ENCODE data around the gene LDHD. TPM values are rescaled to one million over a fixed set of nuclear protein-coding genes. Genes with fewer than 3 reads are reported as not detected.

LDHD gene
- total and polyA plus RNA-seq, 7 experiments from 2014 or later = 0.31 to 2.7 (median 0.46) TPM; not detected in 1

- peaks cover 29 to 64% (median 48%) of the 10 kb centered on the region in 7 donors for H3K4me1 Mint-ChIP-seq
- Histone ChIP-seq H3K4me1 (ENCODE audit: control insufficient read depth in 2 of 2, insufficient read depth in 2 of 2, low read length in 2 of 2) (peaks cover 16 to 36% of the 10 kb centered on the region in 2 donors), H3K36me3 (ENCODE audit: control insufficient read depth in 2 of 3, insufficient read depth in 3 of 3, low read length in 3 of 3) (no peaks in the 10 kb centered on the region), H3K27me3 (ENCODE audit: control insufficient read depth in 2 of 2, insufficient read depth in 2 of 2, low read length in 2 of 2) (no peaks in the 10 kb centered on the region), H3K9me3 (ENCODE audit: control insufficient read depth in 2 of 3, low read length in 3 of 3) (no peaks in the 10 kb centered on the region), H3K4me3 (ENCODE audit: low read length) (no peak overlapping the region), H3K27ac (ENCODE audit: low read depth, low read length) (no peak overlapping the region)
- POLR2A ChIA-PET = no interaction called here
- intact Hi-C loops (cut with micrococcal nuclease) = loop anchor here in 1 of 2 donors (10.0 kb wide), 1 partner anchor 486 kb away; the partner anchor contains the start of gene GABARAPL2
- no peak for ATAC-seq
- peaks cover 0 to 37% (median 0%) of the 10 kb centered on the region in 5 donors for H3K36me3 Mint-ChIP-seq
- CTCF ChIA-PET = no interaction called here
- peak overlapping the region in 3 of 9 donors; percentile 32 to 98 (median 67) for H3K27ac Mint-ChIP-seq
- peaks cover 0 to 5% (median 0%) of the 10 kb centered on the region in 11 donors for H3K9me3 Mint-ChIP-seq
- H3K4me3 Mint-ChIP-seq = no peak overlapping the region
- no peak for DNase-seq
- peaks cover 0 to 4% (median 0%) of the 10 kb centered on the region in 5 donors for H3K27me3 Mint-ChIP-seq
Observed at GRCh38 chr16:75078886-75079285, 37.7 kb downstream of the LDHD start.

- H3K36me3 Mint-ChIP-seq = peaks cover 0 to 34% (median 0%) of the 10 kb centered on the region in 5 donors
- H3K27ac Mint-ChIP-seq = peak overlapping the region; percentile 84 to 100 (median 89)
- H3K27me3 Mint-ChIP-seq = peaks cover 0 to 4% (median 0%) of the 10 kb centered on the region in 5 donors
- POLR2A ChIA-PET = interaction anchor here (0.5 to 1.5 kb wide), 4 partner anchors 10 to 35 kb away, joined by 3 to 5 read pairs (median 4); no protein-coding TSS in a partner anchor
- intact Hi-C loops (cut with micrococcal nuclease) = loop anchor here (1.0 to 10.0 kb wide), 6 partner anchors 10 to 489 kb away; partner anchors contain the start of genes ZFP1 (in 2 of the 2) and GABARAPL2 (in 1 of the 2)
- DNase-seq = no peak
- Histone ChIP-seq H3K36me3 (ENCODE audit: control insufficient read depth in 2 of 3, insufficient read depth in 3 of 3, low read length in 3 of 3) (no peaks in the 10 kb centered on the region), H3K4me1 (ENCODE audit: control insufficient read depth in 2 of 2, insufficient read depth in 2 of 2, low read length in 2 of 2) (peaks cover 16 to 38% of the 10 kb centered on the region in 2 donors), H3K9me3 (ENCODE audit: control insufficient read depth in 2 of 3, low read length in 3 of 3) (no peaks in the 10 kb centered on the region), H3K27me3 (ENCODE audit: control insufficient read depth in 2 of 2, insufficient read depth in 2 of 2, low read length in 2 of 2) (no peaks in the 10 kb centered on the region), H3K27ac (ENCODE audit: low read depth, low read length) (peak overlapping the region; percentile 36), H3K4me3 (ENCODE audit: low read length) (peak overlapping the region; percentile 37)
- peaks cover 0 to 5% (median 0%) of the 10 kb centered on the region in 11 donors for H3K9me3 Mint-ChIP-seq
- H3K4me3 Mint-ChIP-seq = peak overlapping the region; percentile 58 to 83 (median 76)
- ATAC-seq = no peak
- H3K4me1 Mint-ChIP-seq = peaks cover 39 to 70% (median 58%) of the 10 kb centered on the region in 7 donors
- CTCF ChIA-PET = interaction anchor here (0.8 to 2.2 kb wide), 3 partner anchors 25 to 35 kb away, joined by 3 to 7 read pairs (median 4); no protein-coding TSS in a partner anchor
Observed at GRCh38 chr16:75075688-75076268, 40.8 kb downstream of the LDHD start.

- DNase-seq (peak; percentile 45 to 86 (median 77)), ATAC-seq (peak; percentile 97)
- POLR2A ChIA-PET = interaction anchor here (0.5 to 1.5 kb wide), 4 partner anchors 9 to 36 kb away, joined by 3 to 5 read pairs (median 4); no protein-coding TSS in a partner anchor
- H3K9me3 ChIP-seq (ENCODE audit: control insufficient read depth in 2 of 3, low read length in 3 of 3) = no peaks in the 10 kb centered on the region
- CTCF ChIA-PET = interaction anchor here (0.8 to 2.2 kb wide), 4 partner anchors 24 to 36 kb away, joined by 4 to 9 read pairs (median 7); no protein-coding TSS in a partner anchor
- peak overlapping the region; percentile 37 for H3K4me3 ChIP-seq (ENCODE audit: low read length)
- H3K27me3 Mint-ChIP-seq = peaks cover 0 to 4% (median 0%) of the 10 kb centered on the region in 5 donors
- no peaks in the 10 kb centered on the region for H3K36me3 ChIP-seq (ENCODE audit: control insufficient read depth in 2 of 3, insufficient read depth in 3 of 3, low read length in 3 of 3)
- H3K4me3 Mint-ChIP-seq = peak overlapping the region; percentile 58 to 83 (median 76)
- peaks cover 0 to 40% (median 0%) of the 10 kb centered on the region in 5 donors for H3K36me3 Mint-ChIP-seq
- peak overlapping the region; percentile 36 for H3K27ac ChIP-seq (ENCODE audit: low read depth, low read length)
- peaks cover 16 to 38% of the 10 kb centered on the region in 2 donors for H3K4me1 ChIP-seq (ENCODE audit: control insufficient read depth in 2 of 2, insufficient read depth in 2 of 2, low read length in 2 of 2)
- peaks cover 42 to 76% (median 64%) of the 10 kb centered on the region in 7 donors for H3K4me1 Mint-ChIP-seq
- H3K9me3 Mint-ChIP-seq = peaks cover 0 to 6% (median 0%) of the 10 kb centered on the region in 11 donors
- no peaks in the 10 kb centered on the region for H3K27me3 ChIP-seq (ENCODE audit: control insufficient read depth in 2 of 2, insufficient read depth in 2 of 2, low read length in 2 of 2)
- intact Hi-C loops (cut with micrococcal nuclease) = loop anchor here (1.0 to 10.0 kb wide), 6 partner anchors 10 to 490 kb away; partner anchors contain the start of genes ZFP1 (in 2 of the 2) and GABARAPL2 (in 1 of the 2)
- peak overlapping the region; percentile 84 to 100 (median 89) for H3K27ac Mint-ChIP-seq
Observed at GRCh38 chr16:75074920-75075687, 41.5 kb downstream of the LDHD start.

- H3K36me3 Mint-ChIP-seq = peaks cover 0 to 41% (median 0%) of the 10 kb centered on the region in 5 donors
- peaks cover 42 to 82% (median 68%) of the 10 kb centered on the region in 7 donors for H3K4me1 Mint-ChIP-seq
- peaks cover 0 to 4% (median 0%) of the 10 kb centered on the region in 5 donors for H3K27me3 Mint-ChIP-seq
- Histone ChIP-seq H3K27ac (ENCODE audit: low read depth, low read length) (no peak overlapping the region), H3K27me3 (ENCODE audit: control insufficient read depth in 2 of 2, insufficient read depth in 2 of 2, low read length in 2 of 2) (no peaks in the 10 kb centered on the region), H3K4me3 (ENCODE audit: low read length) (no peak overlapping the region), H3K4me1 (ENCODE audit: control insufficient read depth in 2 of 2, insufficient read depth in 2 of 2, low read length in 2 of 2) (peaks cover 16 to 38% of the 10 kb centered on the region in 2 donors), H3K9me3 (ENCODE audit: control insufficient read depth in 2 of 3, low read length in 3 of 3) (no peaks in the 10 kb centered on the region), H3K36me3 (ENCODE audit: control insufficient read depth in 2 of 3, insufficient read depth in 3 of 3, low read length in 3 of 3) (no peaks in the 10 kb centered on the region)
- peak overlapping the region in 8 of 10 donors; percentile 3 to 77 (median 56) for H3K4me3 Mint-ChIP-seq
- peak overlapping the region in 8 of 9 donors; percentile 33 to 100 (median 70) for H3K27ac Mint-ChIP-seq
- DNase-seq (no peak), ATAC-seq (no peak)
- intact Hi-C loops (cut with micrococcal nuclease) = loop anchor here (2.0 to 10.0 kb wide), 2 partner anchors 74 to 490 kb away; partner anchors contain the start of genes ZFP1 (in 2 of the 2) and GABARAPL2 (in 1 of the 2)
- H3K9me3 Mint-ChIP-seq = peaks cover 0 to 6% (median 0%) of the 10 kb centered on the region in 11 donors
- ChIA-PET CTCF (interaction anchor here (0.8 to 2.2 kb wide), 4 partner anchors 25 to 37 kb away, joined by 4 to 9 read pairs (median 7); no protein-coding TSS in a partner anchor), POLR2A (interaction anchor here (1.5 kb wide), 3 partner anchors 10 to 37 kb away, joined by 3 to 5 read pairs (median 4); no protein-coding TSS in a partner anchor)
Observed at GRCh38 chr16:75074304-75074793, 42.2 kb downstream of the LDHD start.

- peaks cover 0 to 37% (median 0%) of the 10 kb centered on the region in 5 donors for H3K36me3 Mint-ChIP-seq
- H3K27ac ChIP-seq (ENCODE audit: low read depth, low read length) = no peak overlapping the region
- peaks cover 16 to 38% of the 10 kb centered on the region in 2 donors for H3K4me1 ChIP-seq (ENCODE audit: control insufficient read depth in 2 of 2, insufficient read depth in 2 of 2, low read length in 2 of 2)
- H3K9me3 ChIP-seq (ENCODE audit: control insufficient read depth in 2 of 3, low read length in 3 of 3) = no peaks in the 10 kb centered on the region
- H3K4me3 ChIP-seq (ENCODE audit: low read length) = no peak overlapping the region
- peaks cover 0 to 6% (median 0%) of the 10 kb centered on the region in 11 donors for H3K9me3 Mint-ChIP-seq
- H3K4me3 Mint-ChIP-seq = peak overlapping the region in 6 of 10 donors; percentile 3 to 77 (median 56)
- ATAC-seq (no peak), DNase-seq (no peak)
- POLR2A ChIA-PET = interaction anchor here (1.5 kb wide), 2 partner anchors 9 to 37 kb away, joined by 3 to 5 read pairs; no protein-coding TSS in a partner anchor
- CTCF ChIA-PET = interaction anchor here (0.7 to 1.4 kb wide), 2 partner anchors 9 to 38 kb away, joined by 3 to 9 read pairs; no protein-coding TSS in a partner anchor
- peak overlapping the region in 8 of 9 donors; percentile 33 to 100 (median 70) for H3K27ac Mint-ChIP-seq
- H3K4me1 Mint-ChIP-seq = peaks cover 42 to 87% (median 66%) of the 10 kb centered on the region in 7 donors
- H3K36me3 ChIP-seq (ENCODE audit: control insufficient read depth in 2 of 3, insufficient read depth in 3 of 3, low read length in 3 of 3) = no peaks in the 10 kb centered on the region
- intact Hi-C loops (cut with micrococcal nuclease) = loop anchor here (2.0 to 10.0 kb wide), 2 partner anchors 75 to 491 kb away; partner anchors contain the start of genes ZFP1 (in 2 of the 2) and GABARAPL2 (in 1 of the 2)
- H3K27me3 ChIP-seq (ENCODE audit: control insufficient read depth in 2 of 2, insufficient read depth in 2 of 2, low read length in 2 of 2) = no peaks in the 10 kb centered on the region
- H3K27me3 Mint-ChIP-seq = peaks cover 0 to 4% (median 0%) of the 10 kb centered on the region in 5 donors
Observed at GRCh38 chr16:75073545-75074303, 42.9 kb downstream of the LDHD start.

Data from naive thymus-derived CD4-positive, alpha-beta T cell (primary cell).